Activated gamma-delta T cell (primary cell): ENCODE results near the gene CRYBB1.

ENCODE experiments used
- DNase-seq: peaks from one replicate; lab custom pipeline; 2025; lab: John Stamatoyannopoulos, UW

Gene CRYBB1

GRCh38 chr22:26577081-26577480 is 40.7 kb downstream of the CRYBB1 start:
- DNase-seq = no peak

GRCh38 chr22:26576026-26576680 is 41.7 kb downstream of the CRYBB1 start:
- DNase-seq = no peak

- no peak for DNase-seq
Measured at GRCh38 chr22:26574001-26574723, 43.7 kb downstream of the CRYBB1 start.

- DNase-seq = no peak
Measured at GRCh38 chr22:26573026-26573662, 44.7 kb downstream of the CRYBB1 start.

- DNase-seq = no peak
Measured at GRCh38 chr22:26570864-26571525, 46.8 kb downstream of the CRYBB1 start.

- no peak for DNase-seq
Measured at GRCh38 chr22:26570115-26570514, 47.7 kb downstream of the CRYBB1 start.

GRCh38 chr22:26568207-26568706 is 49.6 kb downstream of the CRYBB1 start:
- no peak for DNase-seq

- DNase-seq = no peak
Measured at GRCh38 chr22:26567610-26568009, 50.2 kb downstream of the CRYBB1 start.

- DNase-seq = no peak
Measured at GRCh38 chr22:26566994-26567393, 50.8 kb downstream of the CRYBB1 start.

GRCh38 chr22:26565889-26566288 is 51.9 kb downstream of the CRYBB1 start:
- no peak for DNase-seq

GRCh38 chr22:26565181-26565580 is 52.6 kb downstream of the CRYBB1 start:
- no peak for DNase-seq

GRCh38 chr22:26564672-26565071 is 53.2 kb downstream of the CRYBB1 start:
- DNase-seq = no peak

- DNase-seq = no peak
Measured at GRCh38 chr22:26564181-26564580, 53.6 kb downstream of the CRYBB1 start.

- no peak for DNase-seq
Measured at GRCh38 chr22:26563022-26563421, 54.8 kb downstream of the CRYBB1 start.

- DNase-seq = no peak
Measured at GRCh38 chr22:26561756-26562417, 55.9 kb downstream of the CRYBB1 start.

- DNase-seq = no peak
Measured at GRCh38 chr22:26559961-26560575, 57.8 kb downstream of the CRYBB1 start.

GRCh38 chr22:26558248-26558895 is 59.5 kb downstream of the CRYBB1 start:
- DNase-seq = no peak

GRCh38 chr22:26556904-26557303 is 60.9 kb downstream of the CRYBB1 start:
- DNase-seq = no peak

- DNase-seq = no peak
Measured at GRCh38 chr22:26555478-26555877, 62.3 kb downstream of the CRYBB1 start.

GRCh38 chr22:26554956-26555355 is 62.9 kb downstream of the CRYBB1 start:
- DNase-seq = no peak
